Measurements from ENCODE around the gene SYNGR4. TPM values are rescaled to one million over a fixed set of nuclear protein-coding genes. Genes with fewer than 3 reads are reported as not detected.
A peak's percentile ranks its signal among the peaks of the same experiment; 100 is the strongest.

The SYNGR4 gene
- total RNA-seq, 1 donor from 2014 or later = not detected

- DNase-seq (ENCODE audit: low read depth) = no peak
Measured at GRCh38 chr19:48396016-48396823, 32.1 kb downstream of the SYNGR4 start.

GRCh38 chr19:48396824-48397176 is 32.6 kb downstream of the SYNGR4 start:
- DNase-seq (ENCODE audit: low read depth) = no peak

GRCh38 chr19:48397263-48398101 is 33.3 kb downstream of the SYNGR4 start:
- DNase-seq (ENCODE audit: low read depth) = no peak

- DNase-seq (ENCODE audit: low read depth) = no peak
Measured at GRCh38 chr19:48398102-48398374, 33.9 kb downstream of the SYNGR4 start.

- no peak for DNase-seq (ENCODE audit: low read depth)
Measured at GRCh38 chr19:48398375-48399235, 34.4 kb downstream of the SYNGR4 start.

- DNase-seq (ENCODE audit: low read depth) = peak; percentile 38
Measured at GRCh38 chr19:48400018-48400742, 36.0 kb downstream of the SYNGR4 start.

- DNase-seq (ENCODE audit: low read depth) = no peak
Measured at GRCh38 chr19:48401287-48401686, 37.1 kb downstream of the SYNGR4 start.

GRCh38 chr19:48403606-48404005 is 39.4 kb downstream of the SYNGR4 start:
- peak; percentile 65 for DNase-seq (ENCODE audit: low read depth)

- DNase-seq (ENCODE audit: low read depth) = no peak
Measured at GRCh38 chr19:48405010-48405659, 41.0 kb downstream of the SYNGR4 start.

GRCh38 chr19:48405850-48406249 is 41.7 kb downstream of the SYNGR4 start:
- DNase-seq (ENCODE audit: low read depth) = no peak

- no peak for DNase-seq (ENCODE audit: low read depth)
Measured at GRCh38 chr19:48413879-48414587, 49.9 kb downstream of the SYNGR4 start.

GRCh38 chr19:48415395-48415794 is 51.2 kb downstream of the SYNGR4 start:
- DNase-seq (ENCODE audit: low read depth) = no peak

GRCh38 chr19:48415806-48416221 is 51.6 kb downstream of the SYNGR4 start:
- no peak for DNase-seq (ENCODE audit: low read depth)

- no peak for DNase-seq (ENCODE audit: low read depth)
Measured at GRCh38 chr19:48417421-48417820, 53.3 kb downstream of the SYNGR4 start.

GRCh38 chr19:48418317-48419064 is 54.3 kb downstream of the SYNGR4 start:
- DNase-seq (ENCODE audit: low read depth) = peak; percentile 22

- no peak for DNase-seq (ENCODE audit: low read depth)
Measured at GRCh38 chr19:48419158-48419920, 55.2 kb downstream of the SYNGR4 start.

GRCh38 chr19:48421548-48421947 is 57.4 kb downstream of the SYNGR4 start:
- no peak for DNase-seq (ENCODE audit: low read depth)

- peak; percentile 20 for DNase-seq (ENCODE audit: low read depth)
Measured at GRCh38 chr19:48424694-48425219, 60.6 kb downstream of the SYNGR4 start.

Data from myocyte (in vitro differentiated cells).